Colonic mucosa (tissue), 4 donors: ENCODE results near the gene CADM2. TPM values are rescaled to one million over a fixed set of nuclear protein-coding genes. Genes with fewer than 3 reads are reported as not detected.

Experiments
- DNase-seq: peaks from one replicate; pipeline ENCODE4 v3.0.0-alpha.2; 2020
- H3K27ac ChIP-seq: fragments of 200-600 bp; one replicate; pipeline ENCODE4 v1.8.0; 2021
- H3K27me3 ChIP-seq: fragments of 200-600 bp; one replicate; pipeline ENCODE4 v1.8.0; 2021
- H3K36me3 ChIP-seq: fragments of 200-600 bp; one replicate; pipeline ENCODE4 v1.8.0; 2021
- H3K4me1 ChIP-seq: fragments of 200-600 bp; one replicate; pipeline ENCODE4 v1.8.0; 2021; ENCODE audit warnings: mild to moderate bottlenecking
- H3K4me3 ChIP-seq: fragments of 200-600 bp; one replicate; pipeline ENCODE4 v1.8.0; 2021
- H3K9ac ChIP-seq, 2 donors: one replicate each; pipeline ENCODE4 v1.7.0; 2013; ENCODE audit warnings: control low read depth in 2 of 2, low read depth in 2 of 2, low read length in 2 of 2
- H3K9me3 ChIP-seq: fragments of 200-600 bp; one replicate; pipeline ENCODE4 v1.8.0; 2021
- intact Hi-C: fragments of 100-400 bp; cut with DNase I; formaldehyde crosslinking; loops from one replicate; pipeline ENCODE4 v1.14.1; 2022
- total RNA-seq, 2 donors: library from RNA; stranded (reverse); fragmentation: NEBNext Ultra II Directional in 1 of 2; extraction: Animal tissue kit (Norgen Biotek cat#: 25700) in 1 of 2; gene quantifications; one replicate each; pipeline ENCODE4 v1.2.1, GENCODE V29; 2021
- TF ChIP-seq, protein P1 (sequence below): fragments of 200-600 bp; IDR thresholded peaks from one replicate; pipeline ENCODE4 v1.8.0; 2022; ENCODE audit warnings: antibody characterized with exemption, mild to moderate bottlenecking
- donor health status: healthy.
- donor health status: DM: no; HTN: no; CAD: no.
- donor health status: DM: no; HTN: no; CAD: no.

The CADM2 gene
- total RNA-seq, 2 donors from 2014 or later = 1.2 to 2.8 TPM

DNA sequence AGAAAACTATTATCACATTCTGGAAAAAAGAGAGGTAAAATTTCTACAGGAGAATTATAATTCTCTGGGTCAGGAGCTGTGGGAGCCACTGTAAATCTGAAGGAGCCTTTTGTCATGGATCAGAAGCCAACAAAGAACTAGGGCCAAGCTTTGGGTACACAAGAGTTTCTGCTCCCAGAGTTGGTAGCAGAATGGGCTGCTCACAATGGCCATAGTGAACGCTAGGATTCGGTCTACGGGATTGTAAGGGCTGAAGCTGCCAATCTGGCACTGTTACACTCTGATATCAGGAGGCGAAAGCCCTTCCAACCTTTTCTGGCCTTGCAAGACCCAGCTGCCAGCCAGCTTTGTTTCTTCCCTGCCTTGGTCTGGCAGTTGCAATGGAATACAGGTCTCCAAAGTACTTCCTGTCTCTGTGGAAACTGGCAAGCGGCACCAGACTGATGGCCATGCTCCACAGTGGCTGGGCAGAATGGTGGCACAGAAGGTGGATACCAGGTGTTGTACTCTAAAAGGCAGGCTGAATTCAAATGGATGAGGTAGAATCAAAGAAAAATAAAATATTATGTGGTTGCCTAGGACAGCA, 831.7 kb downstream of the CADM2 start:
- Histone ChIP-seq H3K4me1 (no peaks in the 10 kb centered on the region), H3K4me3 (no peak overlapping the region), H3K27ac (no peak overlapping the region), H3K27me3 (no peaks in the 10 kb centered on the region), H3K9ac (no peak overlapping the region), H3K9me3 (no peaks in the 10 kb centered on the region), H3K36me3 (no peaks in the 10 kb centered on the region)
- intact Hi-C loops = no loop called here
- DNase-seq = no peak
- TF ChIP-seq, protein P1, sequence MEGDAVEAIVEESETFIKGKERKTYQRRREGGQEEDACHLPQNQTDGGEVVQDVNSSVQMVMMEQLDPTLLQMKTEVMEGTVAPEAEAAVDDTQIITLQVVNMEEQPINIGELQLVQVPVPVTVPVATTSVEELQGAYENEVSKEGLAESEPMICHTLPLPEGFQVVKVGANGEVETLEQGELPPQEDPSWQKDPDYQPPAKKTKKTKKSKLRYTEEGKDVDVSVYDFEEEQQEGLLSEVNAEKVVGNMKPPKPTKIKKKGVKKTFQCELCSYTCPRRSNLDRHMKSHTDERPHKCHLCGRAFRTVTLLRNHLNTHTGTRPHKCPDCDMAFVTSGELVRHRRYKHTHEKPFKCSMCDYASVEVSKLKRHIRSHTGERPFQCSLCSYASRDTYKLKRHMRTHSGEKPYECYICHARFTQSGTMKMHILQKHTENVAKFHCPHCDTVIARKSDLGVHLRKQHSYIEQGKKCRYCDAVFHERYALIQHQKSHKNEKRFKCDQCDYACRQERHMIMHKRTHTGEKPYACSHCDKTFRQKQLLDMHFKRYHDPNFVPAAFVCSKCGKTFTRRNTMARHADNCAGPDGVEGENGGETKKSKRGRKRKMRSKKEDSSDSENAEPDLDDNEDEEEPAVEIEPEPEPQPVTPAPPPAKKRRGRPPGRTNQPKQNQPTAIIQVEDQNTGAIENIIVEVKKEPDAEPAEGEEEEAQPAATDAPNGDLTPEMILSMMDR = no peak

DNA sequence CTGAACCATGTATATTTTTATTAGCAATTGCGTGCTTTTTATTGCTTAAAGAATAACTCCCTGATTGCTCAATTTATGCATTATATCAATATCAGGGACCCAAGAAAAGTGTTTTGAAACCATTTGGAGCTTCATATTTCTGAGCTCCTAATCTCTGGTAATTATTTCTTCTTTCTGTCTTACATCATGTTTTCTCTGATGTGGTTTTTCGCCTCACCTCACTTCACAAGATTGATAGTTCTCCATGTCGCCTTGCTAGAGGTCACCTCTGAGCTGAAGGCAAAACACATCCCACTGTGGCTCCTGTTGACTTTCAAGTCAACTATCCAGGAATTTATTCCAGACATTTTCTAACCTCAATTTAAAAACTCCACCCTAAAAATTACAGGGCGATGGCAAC, 837.4 kb downstream of the CADM2 start:
- TF ChIP-seq, protein P1 = no peak
- no peak overlapping the region for H3K9ac ChIP-seq
- intact Hi-C loops = no loop called here
- no peaks in the 10 kb centered on the region for H3K27me3 ChIP-seq
- H3K9me3 ChIP-seq = no peaks in the 10 kb centered on the region
- H3K4me1 ChIP-seq = no peaks in the 10 kb centered on the region
- no peak for DNase-seq
- no peak overlapping the region for H3K27ac ChIP-seq
- H3K36me3 ChIP-seq = no peaks in the 10 kb centered on the region
- H3K4me3 ChIP-seq = no peak overlapping the region

DNA sequence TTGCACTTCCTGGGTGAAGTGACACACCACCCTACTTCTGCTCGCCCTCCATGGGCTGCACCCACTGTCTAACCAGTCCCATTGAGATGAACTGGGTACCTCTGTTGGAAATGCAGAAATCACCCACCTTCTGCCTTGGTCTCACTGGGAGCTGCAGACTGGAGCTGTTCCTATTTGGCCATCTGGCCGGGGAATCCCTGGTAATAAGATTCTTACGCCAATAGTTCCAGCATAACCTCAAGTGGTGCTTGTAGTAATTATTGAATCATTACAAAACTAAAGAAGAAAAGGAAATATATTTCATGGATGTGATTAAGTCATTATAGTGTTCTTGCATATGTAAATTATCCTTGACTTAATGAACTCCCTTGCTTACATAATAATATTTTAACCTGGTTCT, 841.9 kb downstream of the CADM2 start:
- Histone ChIP-seq H3K9me3 (no peaks in the 10 kb centered on the region), H3K36me3 (no peaks in the 10 kb centered on the region), H3K4me1 (no peaks in the 10 kb centered on the region), H3K9ac (no peak overlapping the region), H3K4me3 (no peak overlapping the region), H3K27ac (no peak overlapping the region), H3K27me3 (no peaks in the 10 kb centered on the region)
- TF ChIP-seq, protein P1 = no peak
- intact Hi-C loops = no loop called here
- no peak for DNase-seq

DNA sequence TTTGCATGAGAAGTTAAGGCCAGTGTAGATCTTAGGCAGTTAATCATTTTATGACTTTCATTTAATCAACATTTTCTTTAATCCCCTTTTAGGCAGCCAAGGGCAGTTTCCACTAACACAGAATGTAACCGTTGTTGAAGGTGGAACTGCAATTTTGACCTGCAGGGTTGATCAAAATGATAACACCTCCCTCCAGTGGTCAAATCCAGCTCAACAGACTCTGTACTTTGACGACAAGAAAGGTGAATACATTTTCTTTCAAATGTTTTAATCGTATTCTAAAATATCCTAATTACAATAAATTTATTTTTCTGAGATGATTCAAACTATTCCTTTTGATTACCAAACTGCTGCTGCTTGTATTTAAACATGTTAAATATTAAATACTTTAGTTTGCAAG, 843.2 kb downstream of the CADM2 start:
- no peak overlapping the region for H3K9ac ChIP-seq
- intact Hi-C loops = no loop called here
- TF ChIP-seq, protein P1 = no peak
- H3K36me3 ChIP-seq = no peaks in the 10 kb centered on the region
- H3K27me3 ChIP-seq = no peaks in the 10 kb centered on the region
- H3K4me1 ChIP-seq = no peaks in the 10 kb centered on the region
- no peak for DNase-seq
- no peak overlapping the region for H3K4me3 ChIP-seq
- H3K27ac ChIP-seq = no peak overlapping the region
- no peaks in the 10 kb centered on the region for H3K9me3 ChIP-seq

DNA sequence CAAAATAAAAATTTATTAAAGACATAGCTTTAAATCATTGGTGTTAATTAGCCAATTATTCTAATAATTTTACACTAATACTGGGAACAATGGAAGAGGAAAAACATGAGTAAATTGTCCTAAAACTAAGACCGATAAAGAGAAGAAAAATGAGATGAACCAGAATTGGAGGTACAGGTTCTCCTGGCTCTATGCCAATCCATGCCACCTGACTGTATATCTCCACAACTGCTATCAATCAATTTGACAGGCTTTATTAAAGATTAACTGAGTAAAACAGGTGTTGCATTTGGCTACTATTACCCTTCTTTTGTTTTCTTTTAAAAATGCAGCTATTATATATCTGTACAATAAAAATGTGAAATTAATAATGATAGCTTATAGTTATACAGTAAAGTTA, 850.0 kb downstream of the CADM2 start:
- Histone ChIP-seq H3K4me1 (no peaks in the 10 kb centered on the region), H3K9me3 (no peaks in the 10 kb centered on the region), H3K4me3 (no peak overlapping the region), H3K27me3 (no peaks in the 10 kb centered on the region), H3K36me3 (no peaks in the 10 kb centered on the region), H3K27ac (no peak overlapping the region), H3K9ac (no peak overlapping the region)
- TF ChIP-seq, protein P1 = no peak
- intact Hi-C loops = no loop called here
- no peak for DNase-seq
